ENCODE measurements around the gene SYNC.

GRCh38 chr1:32706491-32706890, 3.9 kb upstream of the SYNC start:
- TF ChIP-seq MYC (IDR thresholded peaks at IDR 0.05; ENCODE audit: insufficient read depth, insufficient read length, insufficient replicate concordance, low read length, severe bottlenecking) (no peak), CTCF (IDR thresholded peaks at IDR 0.05 in 2 of 3, conservative IDR thresholded peaks at IDR 0.05 in 1 of 3; ENCODE audit: control insufficient read depth in 2 of 3, extremely low read depth in 1 of 3, insufficient read depth in 1 of 3, low read depth in 3 of 3, low read length in 3 of 3) (no peak), POLR2A (IDR thresholded peaks at IDR 0.05; ENCODE audit: low read depth, low read length) (no peak), POLR2AphosphoS5 (IDR thresholded peaks at IDR 0.05; ENCODE audit: low read length) (no peak), E2F4 (IDR thresholded peaks at IDR 0.05; ENCODE audit: low read depth, low read length) (no peak)
- TF ChIP-seq, protein P1, sequence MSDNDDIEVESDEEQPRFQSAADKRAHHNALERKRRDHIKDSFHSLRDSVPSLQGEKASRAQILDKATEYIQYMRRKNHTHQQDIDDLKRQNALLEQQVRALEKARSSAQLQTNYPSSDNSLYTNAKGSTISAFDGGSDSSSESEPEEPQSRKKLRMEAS (IDR thresholded peaks at IDR 0.05; ENCODE audit: low read depth, low read length): no peak

Data from GM12878 (cell line).